ENCODE data around the gene STARD5. TPM values are rescaled to one million over a fixed set of nuclear protein-coding genes. Genes with fewer than 3 reads are reported as not detected.

Gene STARD5
- total and polyA plus RNA-seq, 4 donors: 1.1 to 47.0 (median 35.7) TPM

DNA sequence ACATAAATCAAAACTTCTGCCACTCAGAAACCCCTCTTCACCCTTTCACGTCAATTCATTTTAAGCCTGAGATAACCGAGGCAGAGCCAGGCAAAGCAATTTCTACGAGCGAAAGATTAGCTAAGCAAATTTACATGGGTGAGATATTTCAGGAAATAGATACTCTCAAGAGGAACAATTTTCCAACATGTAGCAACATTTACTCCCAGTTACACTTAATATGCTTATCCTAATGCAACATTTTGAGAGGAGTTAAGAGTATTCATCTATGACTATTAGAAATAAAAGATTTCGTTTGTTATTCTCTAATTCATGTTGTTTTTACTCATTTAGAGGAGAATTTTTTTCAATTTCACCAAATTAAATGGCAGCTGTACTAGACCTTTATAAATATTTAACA lies 49.2 kb upstream of the STARD5 start:
- Histone ChIP-seq H3K9ac (ENCODE audit: low read depth in 1 of 2, low read length in 2 of 2) (no peak overlapping the region), H3K9me3 (ENCODE audit: control insufficient read depth in 4 of 4, low read length in 3 of 4) (no peaks in the 10 kb centered on the region), H3K4me1 (ENCODE audit: control insufficient read depth in 4 of 4, insufficient read depth in 4 of 4, low read length in 3 of 4) (peaks cover 0 to 4% (median 0%) of the 10 kb centered on the region in 4 donors), H3K27ac (ENCODE audit: low read depth in 1 of 2, low read length in 2 of 2) (no peak overlapping the region), H3K4me3 (ENCODE audit: low read depth in 1 of 3, low read length in 3 of 3) (no peak overlapping the region), H3K36me3 (ENCODE audit: control insufficient read depth in 4 of 4, insufficient read depth in 3 of 4, low read depth in 1 of 4, low read length in 3 of 4) (peaks cover 0 to 16% (median 3%) of the 10 kb centered on the region in 4 donors), H3K27me3 (ENCODE audit: control insufficient read depth in 4 of 4, insufficient read depth in 4 of 4, low read length in 3 of 4) (no peaks in the 10 kb centered on the region)
- DNase-seq (ENCODE audit: low spot score): no peak
- TF ChIP-seq FOXA2 (IDR thresholded peaks at IDR 0.05) (no peak), NR2F2 (IDR thresholded peaks at IDR 0.05) (no peak), YY1 (IDR thresholded peaks at IDR 0.05) (no peak), JUND (IDR thresholded peaks at IDR 0.05) (no peak), HNF4G (IDR thresholded peaks at IDR 0.05) (no peak), REST (IDR thresholded peaks at IDR 0.05) (no peak), HNF4A (conservative IDR thresholded peaks at IDR 0.05) (no peak), RAD21 (IDR thresholded peaks at IDR 0.05) (no peak), MAX (IDR thresholded peaks at IDR 0.05) (no peak), RXRA (IDR thresholded peaks at IDR 0.05) (no peak), TAF1 (conservative IDR thresholded peaks at IDR 0.05) (no peak), GABPA (IDR thresholded peaks at IDR 0.05 in 1 of 2, conservative IDR thresholded peaks at IDR 0.05 in 1 of 2) (no peak)
- TF ChIP-seq, protein P1, sequence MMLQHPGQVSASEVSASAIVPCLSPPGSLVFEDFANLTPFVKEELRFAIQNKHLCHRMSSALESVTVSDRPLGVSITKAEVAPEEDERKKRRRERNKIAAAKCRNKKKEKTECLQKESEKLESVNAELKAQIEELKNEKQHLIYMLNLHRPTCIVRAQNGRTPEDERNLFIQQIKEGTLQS (IDR thresholded peaks at IDR 0.05): no peak
- TF ChIP-seq, protein P2, sequence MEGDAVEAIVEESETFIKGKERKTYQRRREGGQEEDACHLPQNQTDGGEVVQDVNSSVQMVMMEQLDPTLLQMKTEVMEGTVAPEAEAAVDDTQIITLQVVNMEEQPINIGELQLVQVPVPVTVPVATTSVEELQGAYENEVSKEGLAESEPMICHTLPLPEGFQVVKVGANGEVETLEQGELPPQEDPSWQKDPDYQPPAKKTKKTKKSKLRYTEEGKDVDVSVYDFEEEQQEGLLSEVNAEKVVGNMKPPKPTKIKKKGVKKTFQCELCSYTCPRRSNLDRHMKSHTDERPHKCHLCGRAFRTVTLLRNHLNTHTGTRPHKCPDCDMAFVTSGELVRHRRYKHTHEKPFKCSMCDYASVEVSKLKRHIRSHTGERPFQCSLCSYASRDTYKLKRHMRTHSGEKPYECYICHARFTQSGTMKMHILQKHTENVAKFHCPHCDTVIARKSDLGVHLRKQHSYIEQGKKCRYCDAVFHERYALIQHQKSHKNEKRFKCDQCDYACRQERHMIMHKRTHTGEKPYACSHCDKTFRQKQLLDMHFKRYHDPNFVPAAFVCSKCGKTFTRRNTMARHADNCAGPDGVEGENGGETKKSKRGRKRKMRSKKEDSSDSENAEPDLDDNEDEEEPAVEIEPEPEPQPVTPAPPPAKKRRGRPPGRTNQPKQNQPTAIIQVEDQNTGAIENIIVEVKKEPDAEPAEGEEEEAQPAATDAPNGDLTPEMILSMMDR (IDR thresholded peaks at IDR 0.05; ENCODE audit: low read depth, low read length, missing input control): no peak
- TF ChIP-seq, protein P3, sequence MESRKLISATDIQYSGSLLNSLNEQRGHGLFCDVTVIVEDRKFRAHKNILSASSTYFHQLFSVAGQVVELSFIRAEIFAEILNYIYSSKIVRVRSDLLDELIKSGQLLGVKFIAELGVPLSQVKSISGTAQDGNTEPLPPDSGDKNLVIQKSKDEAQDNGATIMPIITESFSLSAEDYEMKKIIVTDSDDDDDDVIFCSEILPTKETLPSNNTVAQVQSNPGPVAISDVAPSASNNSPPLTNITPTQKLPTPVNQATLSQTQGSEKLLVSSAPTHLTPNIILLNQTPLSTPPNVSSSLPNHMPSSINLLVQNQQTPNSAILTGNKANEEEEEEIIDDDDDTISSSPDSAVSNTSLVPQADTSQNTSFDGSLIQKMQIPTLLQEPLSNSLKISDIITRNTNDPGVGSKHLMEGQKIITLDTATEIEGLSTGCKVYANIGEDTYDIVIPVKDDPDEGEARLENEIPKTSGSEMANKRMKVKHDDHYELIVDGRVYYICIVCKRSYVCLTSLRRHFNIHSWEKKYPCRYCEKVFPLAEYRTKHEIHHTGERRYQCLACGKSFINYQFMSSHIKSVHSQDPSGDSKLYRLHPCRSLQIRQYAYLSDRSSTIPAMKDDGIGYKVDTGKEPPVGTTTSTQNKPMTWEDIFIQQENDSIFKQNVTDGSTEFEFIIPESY (IDR thresholded peaks at IDR 0.05): no peak
- 85% methylated on average over 5 of the region's 5 CpGs for WGBS

- DNase-seq (ENCODE audit: low spot score): no peak
- H3K36me3 ChIP-seq (ENCODE audit: control insufficient read depth in 4 of 4, insufficient read depth in 3 of 4, low read depth in 1 of 4, low read length in 3 of 4): peaks cover 0 to 16% (median 6%) of the 10 kb centered on the region in 4 donors
- H3K27ac ChIP-seq (ENCODE audit: low read depth in 1 of 2, low read length in 2 of 2): no peak overlapping the region
- no peak overlapping the region for H3K4me3 ChIP-seq (ENCODE audit: low read depth in 1 of 3, low read length in 3 of 3)
- WGBS: 84% methylated on average over 3 of the region's 3 CpGs
- no peaks in the 10 kb centered on the region for H3K9me3 ChIP-seq (ENCODE audit: control insufficient read depth in 4 of 4, low read length in 3 of 4)
- H3K9ac ChIP-seq (ENCODE audit: low read depth in 1 of 2, low read length in 2 of 2): no peak overlapping the region
- TF ChIP-seq TAF1 (conservative IDR thresholded peaks at IDR 0.05): no peak
- TF ChIP-seq JUND (IDR thresholded peaks at IDR 0.05): no peak
- TF ChIP-seq REST (IDR thresholded peaks at IDR 0.05): no peak
- no peak for TF ChIP-seq FOXA1 (IDR thresholded peaks at IDR 0.05)
- TF ChIP-seq HNF4A (conservative IDR thresholded peaks at IDR 0.05): no peak
- TF ChIP-seq, protein P1 (IDR thresholded peaks at IDR 0.05): no peak
- no peak for TF ChIP-seq HNF4G (IDR thresholded peaks at IDR 0.05)
- TF ChIP-seq EGR1 (IDR thresholded peaks at IDR 0.05; ENCODE audit: low read depth in 2 of 2): no peak
- no peak for TF ChIP-seq NR2F2 (IDR thresholded peaks at IDR 0.05)
- no peak for TF ChIP-seq RXRA (IDR thresholded peaks at IDR 0.05)
- no peaks in the 10 kb centered on the region for H3K27me3 ChIP-seq (ENCODE audit: control insufficient read depth in 4 of 4, insufficient read depth in 4 of 4, low read length in 3 of 4)
- H3K4me1 ChIP-seq (ENCODE audit: control insufficient read depth in 4 of 4, insufficient read depth in 4 of 4, low read length in 3 of 4): peaks cover 0 to 4% (median 0%) of the 10 kb centered on the region in 4 donors
Measured at GRCh38 chr15:81372575-81372974, 48.6 kb upstream of the STARD5 start.
